Hepatocyte (in vitro differentiated cells): ENCODE results near the gene ZNRF3.

ENCODE experiments used
- CTCF ChIP-seq: fragments of 200-600 bp; sonication (generic); IDR thresholded peaks from 2 replicates; pipeline ENCODE4 v1.5.1; 2016; ENCODE audit warnings: antibody characterized with exemption, mild to moderate bottlenecking; ENCODE audit not compliant: poor library complexity
- EZH2 ChIP-seq: fragments of 200-600 bp; sonication (generic); IDR thresholded peaks from 2 replicates; pipeline ENCODE4 v1.6.1; 2016; ENCODE audit warnings: antibody characterized with exemption, mild to moderate bottlenecking, borderline replicate concordance
- EZH2phosphoT487 ChIP-seq: fragments of 200-600 bp; sonication (generic); IDR thresholded peaks from one replicate; pipeline ENCODE4 v1.6.1; 2018; ENCODE audit warnings: antibody characterized with exemption, mild to moderate bottlenecking, low read depth, moderate library complexity; ENCODE audit not compliant: unreplicated experiment, severe bottlenecking

- TF ChIP-seq CTCF (no peak), EZH2phosphoT487 (no peak), EZH2 (no peak)
Observed at GRCh38 chr22:28889478-28890024, 6.2 kb downstream of the ZNRF3 start.
